ENCODE data around the gene NPPA.

The NPPA gene

GRCh38 chr1:11874258-11874562 is 26.6 kb upstream of the NPPA start:
- H3K4me3 ChIP-seq (replicated peaks in 1 of 2; ENCODE audit: low read depth in 2 of 2, low read length in 2 of 2): no peak overlapping the region
- TF ChIP-seq CTCF (IDR thresholded peaks at IDR 0.05; ENCODE audit: low read depth, low read length): no peak
- DNase-seq (ENCODE audit: low read depth in 2 of 2): no peak

GRCh38 chr1:11873395-11874257 is 26.0 kb upstream of the NPPA start:
- TF ChIP-seq CTCF (IDR thresholded peaks at IDR 0.05; ENCODE audit: low read depth, low read length): no peak
- no peak for DNase-seq (ENCODE audit: low read depth in 2 of 2)
- no peak overlapping the region for H3K4me3 ChIP-seq (replicated peaks in 1 of 2; ENCODE audit: low read depth in 2 of 2, low read length in 2 of 2)

DNA sequence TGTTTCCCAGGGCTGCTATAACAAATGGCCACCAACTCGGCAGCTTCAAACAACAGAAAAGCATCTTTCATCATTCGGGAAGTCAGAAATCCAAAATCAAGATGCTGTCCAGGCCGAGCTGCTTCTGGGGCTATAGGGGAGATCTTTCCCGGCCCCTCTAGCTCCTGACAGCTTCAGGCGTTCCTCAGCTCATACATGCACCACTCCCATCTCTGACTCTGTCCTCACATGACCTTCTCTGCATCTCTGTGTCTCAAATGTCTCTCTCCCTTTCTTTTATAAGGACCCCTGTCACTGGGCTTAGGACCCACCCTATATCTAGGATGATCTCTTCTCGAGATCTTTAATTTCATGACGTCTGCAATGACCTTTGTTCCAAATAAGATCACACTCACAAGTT is 25.0 kb upstream of the NPPA start:
- no peak overlapping the region for H3K4me3 ChIP-seq (replicated peaks in 1 of 2; ENCODE audit: low read depth in 2 of 2, low read length in 2 of 2)
- no peak for TF ChIP-seq CTCF (IDR thresholded peaks at IDR 0.05; ENCODE audit: low read depth, low read length)
- DNase-seq (ENCODE audit: low read depth in 2 of 2): no peak

GRCh38 chr1:11869650-11870207 is 22.1 kb upstream of the NPPA start:
- no peak overlapping the region for H3K4me3 ChIP-seq (replicated peaks in 1 of 2; ENCODE audit: low read depth in 2 of 2, low read length in 2 of 2)
- no peak for TF ChIP-seq CTCF (IDR thresholded peaks at IDR 0.05; ENCODE audit: low read depth, low read length)
- no peak for DNase-seq (ENCODE audit: low read depth in 2 of 2)

- H3K4me3 ChIP-seq (replicated peaks in 1 of 2; ENCODE audit: low read depth in 2 of 2, low read length in 2 of 2): no peak overlapping the region
- no peak for DNase-seq (ENCODE audit: low read depth in 2 of 2)
- TF ChIP-seq CTCF (IDR thresholded peaks at IDR 0.05; ENCODE audit: low read depth, low read length): no peak
Observed at GRCh38 chr1:11869104-11869503, 21.5 kb upstream of the NPPA start.

DNA sequence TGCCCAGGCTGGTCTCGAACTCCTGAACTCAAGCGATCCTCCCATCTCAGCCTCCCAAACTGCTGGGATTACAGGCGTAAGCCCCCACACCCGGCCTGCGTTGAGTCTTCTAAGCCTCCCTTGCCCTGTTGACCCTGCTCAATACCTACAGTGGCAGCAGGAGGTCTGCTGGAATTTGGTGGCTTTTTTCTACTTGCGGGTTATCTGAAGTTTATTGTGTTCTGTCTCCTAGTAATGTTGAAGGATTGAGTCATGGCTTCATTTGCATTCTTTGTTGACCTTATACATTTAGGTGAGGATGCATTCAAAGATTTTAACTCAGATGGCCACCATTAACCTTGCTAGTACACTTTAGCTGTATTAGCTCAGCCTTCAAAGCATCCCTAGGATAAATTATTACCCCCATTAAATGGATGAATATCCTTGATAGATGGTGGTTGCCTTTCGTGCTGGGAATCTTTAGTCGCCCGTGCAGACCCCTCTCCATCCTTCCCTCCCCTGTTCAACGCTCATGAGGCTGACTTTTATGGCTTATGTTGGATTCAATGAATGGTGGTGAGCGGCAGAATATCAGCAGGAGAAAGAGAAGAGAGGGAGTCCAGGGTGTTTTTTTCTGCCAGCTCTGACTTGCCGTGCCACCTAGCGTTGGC is 20.9 kb upstream of the NPPA start:
- TF ChIP-seq CTCF (IDR thresholded peaks at IDR 0.05; ENCODE audit: low read depth, low read length): no peak
- H3K4me3 ChIP-seq (replicated peaks in 1 of 2; ENCODE audit: low read depth in 2 of 2, low read length in 2 of 2): no peak overlapping the region
- no peak for DNase-seq (ENCODE audit: low read depth in 2 of 2)

Data from cardiac fibroblast (primary cell).